H1 (cell line): ENCODE results near the gene TINCR. TPM values are rescaled to one million over a fixed set of nuclear protein-coding genes. Genes with fewer than 3 reads are reported as not detected.

Experiments used
- CTCF ChIA-PET: fragments of 300-600 bp; sonication (Branson Sonifier 250); formaldehyde crosslinking; loops from one replicate; lab custom pipeline; 2021; ENCODE audit not compliant: partially characterized antibody; lab: Charles Lee
- POLR2A ChIA-PET: fragments of 300-600 bp; sonication (Branson Sonifier 250); formaldehyde crosslinking; loops from one replicate; lab custom pipeline; 2021; ENCODE audit warnings: inconsistent platforms; ENCODE audit not compliant: partially characterized antibody; lab: Charles Lee
- DNase-seq, 2 experiments: peaks; one replicate each; pipeline versions ENCODE4 v3.0.0 to v3.0.0-alpha.2; 2010 to 2022; ENCODE audit warnings: low spot score in 2 of 2, low read depth in 1 of 2, mixed read lengths in 1 of 2
- FAIRE-seq: peaks from 2 replicates; lab custom pipeline; 2011; peaks lifted over from hg19 to GRCh38; lab: Jason Lieb, UNC
- H2AFZ ChIP-seq: 2 replicates; pipeline ENCODE4 v1.8.1; 2012; ENCODE audit warnings: low read length, inconsistent platforms
- H2AK5ac ChIP-seq: 2 replicates; pipeline ENCODE4 v1.6.1; 2013; ENCODE audit warnings: low read depth, low read length
- H2BK120ac ChIP-seq: replicated peaks from 2 replicates; pipeline ENCODE3; 2013; ENCODE audit warnings: low read depth, low read length, inconsistent platforms
- H2BK12ac ChIP-seq: 2 replicates; pipeline ENCODE4 v1.6.1; 2013; ENCODE audit warnings: low read depth, low read length
- H2BK15ac ChIP-seq: 2 replicates; pipeline ENCODE4 v1.6.1; 2013; ENCODE audit warnings: low read length
- H2BK20ac ChIP-seq: 2 replicates; pipeline ENCODE4 v1.6.1; 2013; ENCODE audit warnings: low read length
- H2BK5ac ChIP-seq: 2 replicates; pipeline ENCODE4 v1.6.1; 2013; ENCODE audit warnings: low read depth, low read length
- H3K14ac ChIP-seq: 2 replicates; pipeline ENCODE4 v1.6.1; 2013; ENCODE audit warnings: inconsistent platforms; ENCODE audit not compliant: insufficient read length
- H3K18ac ChIP-seq: 2 replicates; pipeline ENCODE4 v1.6.1; 2013; ENCODE audit warnings: low read length; ENCODE audit errors: extremely low read depth
- H3K23ac ChIP-seq: 2 replicates; pipeline ENCODE4 v1.6.1; 2013; ENCODE audit warnings: inconsistent platforms; ENCODE audit not compliant: insufficient read length
- H3K23me2 ChIP-seq: 2 replicates; pipeline ENCODE4 v1.6.1; 2013; ENCODE audit warnings: low read depth, low read length
- H3K27ac ChIP-seq: 2 replicates; pipeline ENCODE4 v1.6.1; 2011; ENCODE audit warnings: low read depth, low read length, inconsistent platforms
- H3K27me3 ChIP-seq, 4 experiments: replicated peaks in 1 of 4; 1 replicate in 1 of 4; 2 replicates in 3 of 4; pipeline versions ENCODE4 v1.6.1 to v1.8.1; 2011 to 2013; ENCODE audit warnings: low read length in 3 of 4, mild to moderate bottlenecking in 3 of 4, inconsistent platforms in 2 of 4, mixed read lengths in 2 of 4, moderate library complexity in 1 of 4; ENCODE audit not compliant: control insufficient read depth in 3 of 4, insufficient read depth in 3 of 4; ENCODE audit errors: extremely low read depth in 1 of 4
- H3K36me3 ChIP-seq, 4 experiments: 2 replicates each; pipeline versions ENCODE4 v1.6.1 to v1.8.1; 2011 to 2013; ENCODE audit warnings: mild to moderate bottlenecking in 4 of 4, low read length in 3 of 4, moderate library complexity in 2 of 4, control low read depth in 1 of 4, inconsistent platforms in 1 of 4; ENCODE audit not compliant: insufficient read depth in 4 of 4, control insufficient read depth in 2 of 4
- H3K4ac ChIP-seq: replicated peaks from 2 replicates; pipeline ENCODE3; 2013; ENCODE audit warnings: low read length, low read depth, mixed read lengths, inconsistent platforms; ENCODE audit not compliant: insufficient read length
- H3K4me1 ChIP-seq, 4 experiments: replicated peaks in 1 of 4; 1 replicate in 1 of 4; 2 replicates in 3 of 4; pipeline versions ENCODE4 v1.6.1 to v1.8.1; 2011 to 2013; ENCODE audit warnings: low read length in 3 of 4, inconsistent platforms in 2 of 4, mixed read lengths in 1 of 4; ENCODE audit not compliant: insufficient read depth in 4 of 4, control insufficient read depth in 3 of 4
- H3K4me2 ChIP-seq, 2 experiments: 2 replicates each; pipeline versions ENCODE4 v1.6.1 to v1.8.1; 2011 to 2013; ENCODE audit warnings: low read depth in 2 of 2, low read length in 2 of 2, control low read depth in 1 of 2, inconsistent platforms in 1 of 2, mild to moderate bottlenecking in 1 of 2; ENCODE audit not compliant: insufficient read depth in 1 of 2
- H3K4me3 ChIP-seq, 4 experiments: fragments of 200-600, 300-600 bp in 1 of 4; sonication (generic), shearing (Covaris generic), sonication (Bioruptor Twin) in 1 of 4; 2 replicates each; pipeline versions ENCODE4 v1.5.1 to v1.8.1; 2011 to 2016; ENCODE audit warnings: low read length in 4 of 4, low read depth in 3 of 4, control low read depth in 2 of 4, inconsistent platforms in 2 of 4, mild to moderate bottlenecking in 2 of 4, mixed read lengths in 1 of 4, moderate library complexity in 1 of 4; ENCODE audit not compliant: insufficient read depth in 2 of 4; ENCODE audit errors: extremely low read depth in 1 of 4
- H3K56ac ChIP-seq: replicated peaks from 2 replicates; pipeline ENCODE3; 2013; ENCODE audit warnings: low read depth, mild to moderate bottlenecking, mixed read lengths, low read length, inconsistent platforms; ENCODE audit not compliant: insufficient read length
- H3K79me1 ChIP-seq: 2 replicates; pipeline ENCODE4 v1.6.1; 2013; ENCODE audit warnings: low read depth, low read length, control low read depth
- H3K79me2 ChIP-seq, 2 experiments: 2 replicates each; pipeline versions ENCODE4 v1.6.1 to v1.8.1; 2012 to 2013; ENCODE audit warnings: low read length in 2 of 2, mild to moderate bottlenecking in 2 of 2, inconsistent platforms in 1 of 2; ENCODE audit not compliant: insufficient read depth in 2 of 2, control insufficient read depth in 1 of 2
- H3K9ac ChIP-seq, 4 experiments: replicated peaks in 1 of 4; 1 replicate in 1 of 4; 2 replicates in 3 of 4; pipeline versions ENCODE4 v1.6.1 to v1.8.1; 2011 to 2013; ENCODE audit warnings: low read depth in 3 of 4, low read length in 3 of 4, control low read depth in 2 of 4, mild to moderate bottlenecking in 2 of 4, moderate library complexity in 2 of 4, inconsistent platforms in 1 of 4; ENCODE audit errors: extremely low read depth in 1 of 4
- H3K9me3 ChIP-seq, 2 experiments: 2 replicates each; pipeline versions ENCODE4 v1.6.1 to v1.8.1; 2012 to 2013; ENCODE audit warnings: mild to moderate bottlenecking in 2 of 2, moderate library complexity in 2 of 2, control low read depth in 1 of 2, inconsistent platforms in 1 of 2, low read depth in 1 of 2, low read length in 1 of 2, mixed read lengths in 1 of 2; ENCODE audit not compliant: insufficient read depth in 2 of 2
- H4K20me1 ChIP-seq, 2 experiments: replicated peaks in 1 of 2; 2 replicates each; pipeline versions ENCODE3 to v1.8.1; 2011 to 2013; ENCODE audit warnings: inconsistent platforms in 2 of 2, low read length in 2 of 2, mild to moderate bottlenecking in 1 of 2; ENCODE audit not compliant: insufficient read depth in 2 of 2, control insufficient read depth in 1 of 2
- H4K5ac ChIP-seq: 2 replicates; pipeline ENCODE4 v1.6.1; 2013; ENCODE audit warnings: low read length, low read depth, mixed read lengths, inconsistent platforms; ENCODE audit not compliant: insufficient read length
- H4K8ac ChIP-seq: 2 replicates; pipeline ENCODE4 v1.8.0; 2013; ENCODE audit warnings: mild to moderate bottlenecking, moderate library complexity, low read length, inconsistent platforms; ENCODE audit not compliant: insufficient read depth; ENCODE audit errors: extremely low read depth
- H4K91ac ChIP-seq: replicated peaks from 2 replicates; pipeline ENCODE3; 2013; ENCODE audit warnings: low read length, mixed read lengths, inconsistent platforms; ENCODE audit not compliant: insufficient read length
- ATF2 ChIP-seq: IDR thresholded peaks from 2 replicates; pipeline ENCODE4 v1.6.1; 2012; ENCODE audit warnings: low read length, inconsistent platforms
- EP300 ChIP-seq, 2 experiments: IDR thresholded peaks; 1 replicate in 1 of 2; 2 replicates in 1 of 2; pipeline ENCODE4 v1.6.1; 2011 to 2012; ENCODE audit warnings: low read depth in 2 of 2, low read length in 2 of 2, mild to moderate bottlenecking in 2 of 2, borderline replicate concordance in 1 of 2, inconsistent platforms in 1 of 2, moderate library complexity in 1 of 2
- GTF2F1 ChIP-seq: IDR thresholded peaks from 2 replicates; pipeline ENCODE4 v1.6.1; 2012; ENCODE audit warnings: low read depth, low read length, improper control_type of control experiment, borderline replicate concordance
- JUN ChIP-seq: IDR thresholded peaks from 2 replicates; pipeline ENCODE4 v1.6.1; 2011; ENCODE audit warnings: low read depth, mild to moderate bottlenecking, improper control_type of control experiment, low read length
- KDM5A ChIP-seq: fragments of 200-600 bp; IDR thresholded peaks from 2 replicates; pipeline ENCODE4 v1.7.1; 2012; ENCODE audit warnings: mild to moderate bottlenecking, low read length, inconsistent platforms, mixed read lengths
- SRF ChIP-seq: IDR thresholded peaks from 2 replicates; pipeline ENCODE4 v1.6.1; 2011; ENCODE audit warnings: mild to moderate bottlenecking, low read depth, low read length, moderate library complexity
- USF2 ChIP-seq: IDR thresholded peaks from 2 replicates; pipeline ENCODE4 v1.6.1; 2011; ENCODE audit warnings: low read length, improper control_type of control experiment
- WGBS, 2 experiments: shearing (Covaris generic) in 1 of 2; methylation state at CpG; one replicate each; pipeline versions ENCODE4 v1.1.6 to v1.1.7; 2013 to 2015; ENCODE audit warnings: low lambda C conversion rate in 2 of 2, mixed read lengths in 2 of 2, inconsistent platforms in 1 of 2, low coverage in 1 of 2, missing lambda C conversion rate in 1 of 2; ENCODE audit not compliant: insufficient replicate concordance in 2 of 2, insufficient coverage in 1 of 2, insufficient read length in 1 of 2; ENCODE audit errors: extremely low coverage in 1 of 2, missing lambda C conversion rate in 1 of 2; 5-methylcytosine and 5-hydroxymethylcytosine counted together
- polyA plus RNA-seq, 7 experiments: library from polyadenylated mRNA; depleted of rRNA in 3 of 7; stranded (reverse) in 5 of 7; unstranded in 2 of 7; fragments of >200 nt in 5 of 7; fragments of 200-250 nt in 2 of 7; gene quantifications; 1 replicate in 5 of 7; 2 replicates in 1 of 7; 4 replicates in 1 of 7; pipeline versions ENCODE4 v1.2.1 to v1.2.3, GENCODE V29; 2011 to 2013; ENCODE audit warnings: missing spikeins in 2 of 7, mixed read lengths in 2 of 7
- total RNA-seq: library from RNA; stranded (reverse); fragmentation: NEBNext Ultra II Directional; extraction: Animal tissue kit (Norgen Biotek cat#: 25700); gene quantifications from 2 replicates; pipeline ENCODE4 v1.2.1, GENCODE V29; 2021

TINCR gene
- total and polyA plus RNA-seq, 2 of the 8 experiments (the other 6 are each of a cell fraction or from before 2014, with no cell fraction given): 0.52 to 1.4 TPM

DNA sequence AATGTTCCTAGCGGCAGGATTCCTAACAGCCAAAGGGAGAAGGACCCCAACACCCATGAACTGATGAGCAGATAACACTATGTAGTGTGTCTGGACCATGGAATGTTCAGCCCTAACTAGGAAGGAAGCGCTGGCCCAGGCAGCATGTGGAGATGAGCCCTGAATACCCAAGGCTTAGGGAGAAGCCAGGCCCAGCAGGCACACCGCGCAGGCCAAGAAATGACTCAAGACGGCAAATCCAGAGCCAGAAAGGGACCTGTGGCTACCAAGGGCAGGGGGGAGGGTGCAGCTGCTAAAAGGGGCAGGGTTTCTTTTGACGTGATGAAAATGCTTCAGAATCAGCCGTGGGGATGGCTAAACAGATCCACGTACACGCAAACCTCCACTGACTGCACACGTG is 20.7 kb upstream of the TINCR start:
- no peak overlapping the region for H2AFZ ChIP-seq
- POLR2A ChIA-PET: interaction anchor here (1.3 to 1.4 kb wide), 2 partner anchors 10 to 42 kb away, joined by 3 to 4 read pairs; no protein-coding TSS in a partner anchor
- H3K9ac ChIP-seq: no peak overlapping the region
- no peak for TF ChIP-seq KDM5A
- no peak for TF ChIP-seq SRF
- TF ChIP-seq GTF2F1: no peak
- TF ChIP-seq USF2: no peak
- no peak for TF ChIP-seq JUN
- no peak for TF ChIP-seq ATF2
- no peak for TF ChIP-seq EP300 (IDR thresholded peaks at IDR 0.05; ENCODE audit: borderline replicate concordance in 1 of 2, low read depth in 2 of 2, low read length in 2 of 2)

More for the DNA sequence above, 20.7 kb upstream of the TINCR start:
- CTCF ChIA-PET: interaction anchor here (0.6 to 1.3 kb wide), 2 partner anchors 24 to 33 kb away, joined by 3 read pairs; no protein-coding TSS in a partner anchor
- Histone ChIP-seq H3K9me3 (no peaks in the 10 kb centered on the region), H3K4me1 (peaks cover 0 to 21% (median 16%) of the 10 kb centered on the region in 4 experiments; a peak in 6 of 7 replicates), H3K4me2 (no peak overlapping the region), H3K14ac (no peak overlapping the region), H4K8ac (no peak overlapping the region), H3K36me3 (peaks cover 23 to 45% (median 35%) of the 10 kb centered on the region in 4 experiments; a peak in 7 of 8 replicates), H2BK15ac (no peak overlapping the region), H3K79me2 (no peaks in the 10 kb centered on the region), H4K5ac (no peak overlapping the region), H3K4me3 (no peak overlapping the region), H2BK120ac (no peak overlapping the region), H3K27ac (no peak overlapping the region), H3K4ac (no peak overlapping the region), H4K91ac (no peak overlapping the region), H2BK12ac (no peak overlapping the region), H3K27me3 (no peaks in the 10 kb centered on the region), H2BK20ac (no peak overlapping the region), H2AK5ac (no peak overlapping the region), H3K79me1 (peaks cover 12% of the 10 kb centered on the region), H3K23ac (no peak overlapping the region), H3K23me2 (peaks cover 2% of the 10 kb centered on the region; the same call in 1 of the 2 replicates), H2BK5ac (no peak overlapping the region; the same call in 1 of the 2 replicates), H3K18ac (no peak overlapping the region), H4K20me1 (peaks cover 4 to 28% of the 10 kb centered on the region in 2 experiments), H3K56ac (no peak overlapping the region)
- DNase-seq (no peak), FAIRE-seq (no peak)
- WGBS, 2 experiments: 95% methylated on average over 10 of the region's 10 CpGs; no CpG with 5 or more reads in 1 of the 2 experiments
